ENCODE data around the gene CPLX3.

CPLX3 gene

DNA sequence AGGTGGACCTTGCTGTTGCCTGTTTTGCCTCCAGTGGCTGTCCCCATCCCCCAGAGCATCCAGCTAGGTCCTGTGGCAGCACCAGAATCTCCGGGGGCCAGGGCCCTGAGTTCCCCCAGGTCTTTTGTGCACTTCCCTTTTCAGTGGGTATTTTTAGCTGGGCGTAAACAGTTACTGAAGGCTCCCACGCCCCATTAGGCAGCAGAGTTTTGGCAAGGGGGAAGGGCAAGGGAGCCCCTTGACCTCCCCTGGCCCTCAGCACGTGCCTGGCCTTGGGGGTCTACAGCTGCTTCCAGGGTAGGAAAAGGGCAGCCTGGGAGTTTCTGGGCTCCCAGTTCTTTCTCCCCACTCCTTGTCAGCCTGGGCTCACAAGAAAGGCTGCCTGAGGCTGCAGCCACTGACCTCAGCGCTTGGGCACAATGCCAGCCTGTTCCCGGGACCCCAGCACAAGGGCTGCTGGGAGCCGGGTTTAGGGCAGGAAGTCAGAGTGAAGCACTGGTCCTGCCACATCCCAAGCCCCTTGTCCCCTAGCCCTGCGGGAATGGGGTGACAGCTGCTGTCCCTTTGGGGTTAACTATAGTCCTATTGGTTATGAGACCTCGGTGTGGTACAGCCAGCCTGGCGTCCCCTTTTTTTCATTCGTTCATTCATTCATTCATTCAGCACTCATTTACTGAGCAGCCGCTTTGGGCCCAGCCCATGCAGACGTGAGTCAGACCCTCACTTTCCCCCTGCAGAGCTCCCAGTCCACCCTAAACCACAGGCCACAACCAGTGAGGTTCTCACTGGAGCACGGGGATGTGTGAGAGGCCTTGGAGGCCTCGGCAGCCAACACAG, 36.1 kb upstream of the CPLX3 start:
- Histone ChIP-seq H3K4me1 (ENCODE audit: control insufficient read depth, low read depth, low read length) (peaks cover 19% of the 10 kb centered on the region), H3K4me3 (ENCODE audit: low read length) (no peak overlapping the region), H3K9me3 (ENCODE audit: control insufficient read depth, low read depth, low read length) (no peaks in the 10 kb centered on the region), H3K9ac (ENCODE audit: low read length) (no peak overlapping the region), H3K36me3 (ENCODE audit: control insufficient read depth, low read depth, low read length) (no peaks in the 10 kb centered on the region), H3K27ac (ENCODE audit: low read length) (no peak overlapping the region), H3K27me3 (ENCODE audit: control insufficient read depth, insufficient read depth, low read length) (no peaks in the 10 kb centered on the region)

GRCh38 chr15:74791007-74791406, 35.4 kb upstream of the CPLX3 start:
- Histone ChIP-seq H3K9me3 (ENCODE audit: control insufficient read depth, low read depth, low read length) (no peaks in the 10 kb centered on the region), H3K27ac (ENCODE audit: low read length) (no peak overlapping the region), H3K36me3 (ENCODE audit: control insufficient read depth, low read depth, low read length) (no peaks in the 10 kb centered on the region), H3K4me1 (ENCODE audit: control insufficient read depth, low read depth, low read length) (peaks cover 19% of the 10 kb centered on the region), H3K4me3 (ENCODE audit: low read length) (no peak overlapping the region), H3K27me3 (ENCODE audit: control insufficient read depth, insufficient read depth, low read length) (no peaks in the 10 kb centered on the region), H3K9ac (ENCODE audit: low read length) (no peak overlapping the region)

- Histone ChIP-seq H3K4me3 (ENCODE audit: low read length) (no peak overlapping the region), H3K4me1 (ENCODE audit: control insufficient read depth, low read depth, low read length) (peaks cover 19% of the 10 kb centered on the region), H3K36me3 (ENCODE audit: control insufficient read depth, low read depth, low read length) (no peaks in the 10 kb centered on the region), H3K27me3 (ENCODE audit: control insufficient read depth, insufficient read depth, low read length) (no peaks in the 10 kb centered on the region), H3K27ac (ENCODE audit: low read length) (no peak overlapping the region), H3K9me3 (ENCODE audit: control insufficient read depth, low read depth, low read length) (no peaks in the 10 kb centered on the region), H3K9ac (ENCODE audit: low read length) (no peak overlapping the region)
Observed at GRCh38 chr15:74791667-74792066, 34.8 kb upstream of the CPLX3 start.

DNA sequence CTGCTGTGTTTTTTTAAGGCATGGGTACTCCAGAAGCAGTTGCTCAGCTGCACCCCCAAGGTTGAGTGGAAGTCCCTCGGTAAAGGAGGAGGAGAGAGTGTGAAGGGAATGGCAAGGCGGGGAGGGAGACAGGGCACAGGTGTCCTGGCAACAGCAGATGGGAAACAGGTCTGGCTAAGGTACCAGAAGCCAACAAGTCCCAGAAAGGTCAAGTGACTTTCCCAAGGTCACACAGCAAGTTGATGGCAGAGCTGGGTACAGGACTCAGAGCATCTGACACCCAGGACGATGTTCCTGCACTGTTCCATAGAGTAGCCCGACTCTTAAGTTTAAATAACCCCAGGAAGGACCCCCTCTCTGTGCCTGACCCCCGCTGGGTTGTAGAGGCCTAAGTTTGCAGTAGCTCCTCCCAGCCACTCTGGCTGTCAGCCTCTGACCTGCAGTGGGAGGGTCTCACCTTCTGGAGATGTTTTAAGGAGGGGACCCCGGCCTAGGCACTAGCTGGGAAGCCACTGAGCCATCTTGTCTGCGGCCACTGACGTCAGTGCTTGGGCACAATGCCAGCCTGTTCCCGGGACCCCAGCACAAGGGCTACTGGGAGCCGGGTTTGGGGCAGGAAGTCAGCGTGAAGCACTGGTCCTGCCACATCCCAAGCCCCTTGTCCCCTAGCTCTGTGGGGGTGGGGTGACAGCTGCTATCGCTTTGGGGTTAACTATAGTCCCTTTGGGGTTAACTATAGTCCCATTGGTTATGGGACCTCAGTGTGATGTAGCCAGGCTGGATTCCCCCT, 34.0 kb upstream of the CPLX3 start:
- no peak overlapping the region for H3K9ac ChIP-seq (ENCODE audit: low read length)
- no peak overlapping the region for H3K27ac ChIP-seq (ENCODE audit: low read length)
- peaks cover 19% of the 10 kb centered on the region for H3K4me1 ChIP-seq (ENCODE audit: control insufficient read depth, low read depth, low read length)
- no peaks in the 10 kb centered on the region for H3K27me3 ChIP-seq (ENCODE audit: control insufficient read depth, insufficient read depth, low read length)
- no peaks in the 10 kb centered on the region for H3K36me3 ChIP-seq (ENCODE audit: control insufficient read depth, low read depth, low read length)
- no peaks in the 10 kb centered on the region for H3K9me3 ChIP-seq (ENCODE audit: control insufficient read depth, low read depth, low read length)
- H3K4me3 ChIP-seq (ENCODE audit: low read length), result no peak overlapping the region

DNA sequence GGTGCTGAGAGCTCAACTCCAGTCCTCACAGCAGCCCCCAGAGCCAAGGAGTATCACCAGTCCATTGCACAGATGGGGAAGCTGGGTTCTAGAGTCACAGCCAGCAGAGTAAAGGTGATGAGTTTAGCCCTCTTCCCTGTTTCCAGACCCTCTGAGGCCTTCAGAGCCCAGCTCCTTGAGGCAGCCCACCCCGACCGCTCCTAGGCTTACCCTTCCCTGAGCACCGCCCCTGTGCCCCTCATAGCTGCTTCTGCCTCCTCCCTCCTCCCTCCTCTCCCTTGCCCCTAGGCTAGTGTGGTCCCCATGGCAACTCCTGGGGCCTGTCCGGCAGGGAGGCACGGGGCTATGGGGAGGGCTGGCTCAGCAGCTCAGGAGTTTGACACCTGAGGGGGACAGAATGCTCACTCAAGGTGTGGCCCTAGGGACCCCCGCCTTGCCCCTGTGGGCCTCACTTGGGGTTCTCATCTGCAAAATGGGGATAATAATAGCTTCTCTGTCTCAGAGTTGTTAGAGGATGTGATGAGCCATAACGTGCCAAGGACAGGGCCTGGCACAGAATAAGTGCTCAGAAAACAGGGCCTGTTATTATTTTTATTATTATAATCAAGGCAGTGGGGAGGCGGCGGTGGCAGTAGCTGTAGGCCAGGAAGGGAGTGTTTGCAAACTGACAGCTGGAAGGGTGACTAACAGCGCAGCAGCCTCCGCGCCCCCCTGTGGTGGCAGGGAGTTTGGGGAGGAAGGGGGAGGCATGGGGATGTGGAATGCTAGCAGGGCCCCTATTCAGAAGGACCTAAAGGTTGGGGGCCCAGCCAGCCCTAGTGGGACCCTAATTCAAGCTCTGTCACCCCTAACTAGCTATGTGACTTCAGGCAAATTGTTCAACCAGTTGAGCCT, 33.0 kb upstream of the CPLX3 start:
- Histone ChIP-seq H3K4me3 (ENCODE audit: low read length) (no peak overlapping the region), H3K27me3 (ENCODE audit: control insufficient read depth, insufficient read depth, low read length) (no peaks in the 10 kb centered on the region), H3K4me1 (ENCODE audit: control insufficient read depth, low read depth, low read length) (peaks cover 11% of the 10 kb centered on the region), H3K9me3 (ENCODE audit: control insufficient read depth, low read depth, low read length) (no peaks in the 10 kb centered on the region), H3K9ac (ENCODE audit: low read length) (no peak overlapping the region), H3K36me3 (ENCODE audit: control insufficient read depth, low read depth, low read length) (no peaks in the 10 kb centered on the region), H3K27ac (ENCODE audit: low read length) (no peak overlapping the region)

GRCh38 chr15:74794248-74794969, 32.0 kb upstream of the CPLX3 start:
- no peak overlapping the region for H3K27ac ChIP-seq (ENCODE audit: low read length)
- peaks cover under 1% of the 10 kb centered on the region for H3K4me1 ChIP-seq (ENCODE audit: control insufficient read depth, low read depth, low read length)
- no peaks in the 10 kb centered on the region for H3K9me3 ChIP-seq (ENCODE audit: control insufficient read depth, low read depth, low read length)
- no peaks in the 10 kb centered on the region for H3K36me3 ChIP-seq (ENCODE audit: control insufficient read depth, low read depth, low read length)
- H3K4me3 ChIP-seq (ENCODE audit: low read length), result no peak overlapping the region
- no peak overlapping the region for H3K9ac ChIP-seq (ENCODE audit: low read length)
- H3K27me3 ChIP-seq (ENCODE audit: control insufficient read depth, insufficient read depth, low read length), result no peaks in the 10 kb centered on the region

DNA sequence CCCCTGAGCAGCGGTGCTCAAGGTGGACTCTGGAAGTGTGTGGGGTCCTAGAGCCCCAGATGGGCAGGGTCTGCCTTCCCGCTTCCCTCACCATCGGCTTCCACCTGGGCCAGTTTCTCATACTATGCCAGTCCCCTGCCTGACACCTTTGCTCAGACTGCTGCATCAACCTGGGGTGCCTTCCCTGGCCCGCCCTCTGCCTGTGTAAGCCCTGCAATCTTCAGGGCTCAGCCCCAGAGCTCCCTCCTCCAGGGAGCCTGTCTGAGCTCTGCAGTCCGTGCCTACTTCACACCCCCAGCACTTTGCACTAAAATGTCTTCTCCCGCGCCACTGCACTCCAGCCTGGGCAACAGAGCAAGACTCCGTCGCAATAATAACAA, 31.5 kb upstream of the CPLX3 start:
- no peaks in the 10 kb centered on the region for H3K9me3 ChIP-seq (ENCODE audit: control insufficient read depth, low read depth, low read length)
- no peak overlapping the region for H3K4me3 ChIP-seq (ENCODE audit: low read length)
- H3K27ac ChIP-seq (ENCODE audit: low read length), result no peak overlapping the region
- H3K36me3 ChIP-seq (ENCODE audit: control insufficient read depth, low read depth, low read length), result no peaks in the 10 kb centered on the region
- H3K27me3 ChIP-seq (ENCODE audit: control insufficient read depth, insufficient read depth, low read length), result no peaks in the 10 kb centered on the region
- no peaks in the 10 kb centered on the region for H3K4me1 ChIP-seq (ENCODE audit: control insufficient read depth, low read depth, low read length)
- H3K9ac ChIP-seq (ENCODE audit: low read length), result no peak overlapping the region

- Histone ChIP-seq H3K27ac (ENCODE audit: low read length) (no peak overlapping the region), H3K27me3 (ENCODE audit: control insufficient read depth, insufficient read depth, low read length) (no peaks in the 10 kb centered on the region), H3K36me3 (ENCODE audit: control insufficient read depth, low read depth, low read length) (peaks cover 4% of the 10 kb centered on the region), H3K4me3 (ENCODE audit: low read length) (no peak overlapping the region), H3K9me3 (ENCODE audit: control insufficient read depth, low read depth, low read length) (no peaks in the 10 kb centered on the region), H3K4me1 (ENCODE audit: control insufficient read depth, low read depth, low read length) (no peaks in the 10 kb centered on the region), H3K9ac (ENCODE audit: low read length) (no peak overlapping the region)
Observed at GRCh38 chr15:74795966-74796625, 30.3 kb upstream of the CPLX3 start.

- no peak overlapping the region for H3K27ac ChIP-seq (ENCODE audit: low read length)
- H3K4me1 ChIP-seq (ENCODE audit: control insufficient read depth, low read depth, low read length), result no peaks in the 10 kb centered on the region
- H3K27me3 ChIP-seq (ENCODE audit: control insufficient read depth, insufficient read depth, low read length), result no peaks in the 10 kb centered on the region
- no peak overlapping the region for H3K9ac ChIP-seq (ENCODE audit: low read length)
- no peak overlapping the region for H3K4me3 ChIP-seq (ENCODE audit: low read length)
- H3K36me3 ChIP-seq (ENCODE audit: control insufficient read depth, low read depth, low read length), result peaks cover 17% of the 10 kb centered on the region
- H3K9me3 ChIP-seq (ENCODE audit: control insufficient read depth, low read depth, low read length), result no peaks in the 10 kb centered on the region
Observed at GRCh38 chr15:74798388-74799254, 27.8 kb upstream of the CPLX3 start.

GRCh38 chr15:74799255-74799855, 27.1 kb upstream of the CPLX3 start:
- Histone ChIP-seq H3K27ac (ENCODE audit: low read length) (no peak overlapping the region), H3K4me1 (ENCODE audit: control insufficient read depth, low read depth, low read length) (no peaks in the 10 kb centered on the region), H3K4me3 (ENCODE audit: low read length) (no peak overlapping the region), H3K27me3 (ENCODE audit: control insufficient read depth, insufficient read depth, low read length) (no peaks in the 10 kb centered on the region), H3K9me3 (ENCODE audit: control insufficient read depth, low read depth, low read length) (no peaks in the 10 kb centered on the region), H3K9ac (ENCODE audit: low read length) (no peak overlapping the region), H3K36me3 (ENCODE audit: control insufficient read depth, low read depth, low read length) (peaks cover 21% of the 10 kb centered on the region)
